Measurements from ENCODE around the gene EOLA1. TPM values are rescaled to one million over a fixed set of nuclear protein-coding genes. Genes with fewer than 3 reads are reported as not detected.

EOLA1 gene
- total and polyA plus RNA-seq, 2 of the 4 experiments (the other 2 are of a cell fraction) = 15.5 to 16.8 TPM

GRCh38 chrX:149516604-149517003 is 24.2 kb upstream of the EOLA1 start:
- Histone ChIP-seq H3K36me3 (ENCODE audit: control insufficient read depth, insufficient read depth, low read length) (no peaks in the 10 kb centered on the region), H3K9me1 (ENCODE audit: insufficient read depth, low read length) (no peaks in the 10 kb centered on the region), H4K8ac (ENCODE audit: low read depth in 2 of 2, low read length in 2 of 2) (no peak overlapping the region), H3K9ac (ENCODE audit: low read depth, low read length) (no peak overlapping the region), H2BK15ac (ENCODE audit: low read depth, low read length) (no peak overlapping the region), H3K4me2 (ENCODE audit: low read depth, low read length) (no peak overlapping the region), H3K4me3 (ENCODE audit: insufficient read depth, low read depth, low read length) (no peak overlapping the region), H3K23ac (ENCODE audit: low read depth, low read length) (no peak overlapping the region), H3K18ac (ENCODE audit: low read depth, low read length) (no peak overlapping the region), H3K79me1 (ENCODE audit: low read depth in 1 of 2, low read length in 2 of 2) (no peaks in the 10 kb centered on the region), H3K4ac (ENCODE audit: low read depth, low read length) (no peak overlapping the region), H2AK5ac (ENCODE audit: low read depth, low read length) (no peak overlapping the region), H2AFZ (replicated peaks; ENCODE audit: low read length, poor library complexity) (no peak overlapping the region), H3K4me1 (ENCODE audit: control insufficient read depth, insufficient read depth, low read length) (no peaks in the 10 kb centered on the region), H3K9me3 (ENCODE audit: control insufficient read depth, insufficient read depth, low read length) (no peaks in the 10 kb centered on the region), H4K5ac (ENCODE audit: low read depth, low read length) (no peak overlapping the region), H4K91ac (ENCODE audit: insufficient read depth, low read depth, low read length) (no peak overlapping the region), H2BK20ac (ENCODE audit: low read depth, low read length) (no peak overlapping the region), H4K20me1 (ENCODE audit: insufficient read depth, low read length) (no peaks in the 10 kb centered on the region), H2AK9ac (replicated peaks; ENCODE audit: low read depth, low read length, poor library complexity) (no peak overlapping the region), H3K27me3 (ENCODE audit: control insufficient read depth, insufficient read depth, low read length) (peaks cover 2% of the 10 kb centered on the region), H2BK5ac (ENCODE audit: low read depth, low read length, poor library complexity, severe bottlenecking) (no peak overlapping the region), H2BK120ac (ENCODE audit: low read depth, low read length) (no peak overlapping the region), H3K27ac (ENCODE audit: insufficient read depth, low read length) (no peak overlapping the region), H3K56ac (ENCODE audit: extremely low read depth, insufficient read depth, low read length) (no peak overlapping the region), H3K14ac (replicated peaks; ENCODE audit: low read depth, low read length) (no peak overlapping the region)
- dilution Hi-C loops (cut with HindIII; ENCODE audit: low sequenced_read_pairs, unreplicated experiment) = no loop called here
- intact Hi-C loops (cut with micrococcal nuclease) = no loop called here
- POLR2A ChIA-PET (ENCODE audit: unreplicated experiment) = no interaction called here
- ATAC-seq (ENCODE audit: low read depth) (no peak), DNase-seq (no peak)
- CTCF ChIA-PET = no interaction called here
- no TSS peak for BruUV-seq (replicated peaks)
- TF ChIP-seq MAFK (IDR thresholded peaks at IDR 0.05; ENCODE audit: low read depth, low read length) = no peak
- no peak for TF ChIP-seq CHD1 (IDR thresholded peaks at IDR 0.05; ENCODE audit: low read depth, low read length)
- TF ChIP-seq ELK1 (IDR thresholded peaks at IDR 0.05; ENCODE audit: borderline replicate concordance, low read depth, low read length) = no peak
- TF ChIP-seq RCOR1 (IDR thresholded peaks at IDR 0.05; ENCODE audit: insufficient replicate concordance, low read length) = no peak
- in situ Hi-C loops (cut with MboI; ENCODE audit: low sequenced_read_pairs) = loop anchor here (25.0 kb wide), 1 partner anchor 1221 kb away; no protein-coding TSS in a partner anchor
- no CpG with 5 or more reads among the region's 2 CpGs for WGBS, 2 experiments (ENCODE audit: extremely low coverage in 2 of 2, insufficient read length in 1 of 2)
